CD4-positive, alpha-beta memory T cell (primary cell): ENCODE measurements around the gene PCGF3. TPM values are rescaled to one million over a fixed set of nuclear protein-coding genes. Genes with fewer than 3 reads are reported as not detected.
A peak's percentile ranks its signal among the peaks of the same experiment; 100 is the strongest.
"Not testable (repeated sequence)": the region's sequence is repeated elsewhere in the genome, so short reads cannot be mapped to it uniquely, and the experiment has no call there.

ENCODE experiments used
- CTCF ChIA-PET: fragments of 350-600 bp; sonication (Branson Sonifier 250); formaldehyde crosslinking; loops from one replicate; lab custom pipeline; 2021; ENCODE audit warnings: inconsistent platforms; ENCODE audit not compliant: partially characterized antibody; lab: Charles Lee
- POLR2A ChIA-PET: fragments of 350-600 bp; sonication (Branson Sonifier 250); formaldehyde crosslinking; loops from one replicate; lab custom pipeline; 2021; ENCODE audit not compliant: partially characterized antibody; lab: Charles Lee
- DNase-seq, 5 donors: peaks; one replicate each; pipeline versions ENCODE4 v3.0.0 to v3.0.0-alpha.2; 2020 to 2022; ENCODE audit warnings: mixed read lengths in 1 of 5
- H3K27ac ChIP-seq: one replicate; pipeline ENCODE4 v1.7.0; 2013; ENCODE audit warnings: low read depth, low read length
- H3K27me3 ChIP-seq: 2 replicates; pipeline ENCODE4 v1.7.0; 2013; ENCODE audit warnings: mild to moderate bottlenecking, low read length, moderate library complexity; ENCODE audit not compliant: insufficient read depth
- H3K36me3 ChIP-seq: 2 replicates; pipeline ENCODE4 v1.7.0; 2013; ENCODE audit warnings: mild to moderate bottlenecking, low read length, moderate library complexity; ENCODE audit not compliant: insufficient read depth
- H3K4me1 ChIP-seq: 2 replicates; pipeline ENCODE4 v1.7.0; 2013; ENCODE audit warnings: mild to moderate bottlenecking, low read length, moderate library complexity; ENCODE audit not compliant: insufficient read depth
- H3K4me3 ChIP-seq, 2 donors: one replicate each; pipeline ENCODE4 v1.7.0; 2013; ENCODE audit warnings: low read length in 2 of 2, mild to moderate bottlenecking in 1 of 2
- H3K9me3 ChIP-seq, 2 donors: one replicate each; pipeline ENCODE4 v1.7.0; 2013; ENCODE audit warnings: low read length in 2 of 2, control low read depth in 1 of 2; ENCODE audit not compliant: control insufficient read depth in 1 of 2
- H3K27ac Mint-ChIP-seq, 7 donors: one replicate each; pipeline ENCODE4 v1.8.0; 2020 to 2021; ENCODE audit warnings: mixed read lengths in 7 of 7, mild to moderate bottlenecking in 6 of 7, inconsistent platforms in 3 of 7, moderate library complexity in 3 of 7
- H3K27me3 Mint-ChIP-seq, 2 donors: one replicate each; pipeline ENCODE4 v1.8.0; 2020 to 2021; ENCODE audit warnings: mixed read lengths in 2 of 2
- H3K36me3 Mint-ChIP-seq, 2 donors: one replicate each; pipeline ENCODE4 v1.8.0; 2020 to 2021; ENCODE audit warnings: mixed read lengths in 2 of 2, inconsistent platforms in 1 of 2, mild to moderate bottlenecking in 1 of 2
- H3K4me1 Mint-ChIP-seq, 4 donors: one replicate each; pipeline ENCODE4 v1.8.0; 2020 to 2021; ENCODE audit warnings: mixed read lengths in 4 of 4, mild to moderate bottlenecking in 1 of 4
- H3K4me3 Mint-ChIP-seq, 8 donors: one replicate each; pipeline ENCODE4 v1.8.0; 2020 to 2021; ENCODE audit warnings: mixed read lengths in 8 of 8, mild to moderate bottlenecking in 7 of 8, moderate library complexity in 6 of 8, inconsistent platforms in 3 of 8
- H3K9me3 Mint-ChIP-seq, 8 donors: one replicate each; pipeline ENCODE4 v1.8.0; 2020 to 2021; ENCODE audit warnings: mixed read lengths in 8 of 8, mild to moderate bottlenecking in 5 of 8, inconsistent platforms in 3 of 8, moderate library complexity in 1 of 8
- intact Hi-C: fragments of 100-400 bp; cut with micrococcal nuclease; formaldehyde crosslinking; loops from one replicate; pipeline ENCODE4 v1.15.1; 2023
- polyA plus RNA-seq, 2 donors: library from polyadenylated mRNA; unstranded; fragments of 300-500 nt; fragmentation: Illumina TruSeq; gene quantifications; one replicate each; pipeline ENCODE4 v1.2.3, GENCODE V29; 2021
- total RNA-seq, 2 experiments: library from RNA; stranded (reverse); gene quantifications; one replicate each; pipeline ENCODE4 v1.2.3, GENCODE V29; 2021

The PCGF3 gene
- total and polyA plus RNA-seq, 4 experiments from 2014 or later: 2.9 to 73.8 (median 35.6) TPM

- Mint-ChIP-seq H3K27ac (no peak overlapping the region), H3K27me3 (peaks cover 2 to 11% of the 10 kb centered on the region in 2 donors), H3K4me1 (peaks cover 6 to 17% (median 10%) of the 10 kb centered on the region in 4 donors), H3K4me3 (no peak overlapping the region), H3K9me3 (peaks cover 0 to 3% (median 0%) of the 10 kb centered on the region in 8 donors), H3K36me3 (no peaks in the 10 kb centered on the region)
- no peaks in the 10 kb centered on the region for H3K36me3 ChIP-seq
- POLR2A ChIA-PET: no interaction called here
- no peak for DNase-seq
- no peaks in the 10 kb centered on the region for H3K9me3 ChIP-seq
- no peak overlapping the region for H3K27ac ChIP-seq
- CTCF ChIA-PET: no interaction called here
- intact Hi-C loops: no loop called here
- H3K27me3 ChIP-seq: no peaks in the 10 kb centered on the region
- H3K4me3 ChIP-seq: no peak overlapping the region
- H3K4me1 ChIP-seq: peaks cover 12% of the 10 kb centered on the region
These were observed 98.3 kb downstream of the PCGF3 start for GRCh38 chr4:803884-804283.

GRCh38 chr4:804804-805203, 99.2 kb downstream of the PCGF3 start:
- POLR2A ChIA-PET: no interaction called here

GRCh38 chr4:806979-807378, 101.3 kb downstream of the PCGF3 start:
- H3K4me3 Mint-ChIP-seq: peak overlapping the region in 1 of 8 donors; percentile 38
- H3K27me3 Mint-ChIP-seq: peaks cover 2 to 16% of the 10 kb centered on the region in 2 donors
- CTCF ChIA-PET: not testable (repeated sequence)

More at GRCh38 chr4:804804-805203, 99.2 kb downstream of the PCGF3 start:
- H3K9me3 Mint-ChIP-seq: peaks cover 0 to 3% (median 0%) of the 10 kb centered on the region in 8 donors
- H3K27me3 ChIP-seq: no peaks in the 10 kb centered on the region
- no peak overlapping the region for H3K27ac Mint-ChIP-seq
- CTCF ChIA-PET: no interaction called here
- peaks cover 3% of the 10 kb centered on the region for H3K4me1 ChIP-seq
- H3K36me3 Mint-ChIP-seq: no peaks in the 10 kb centered on the region
- H3K4me3 Mint-ChIP-seq: no peak overlapping the region
- H3K4me1 Mint-ChIP-seq: peaks cover 3 to 8% (median 4%) of the 10 kb centered on the region in 4 donors
- H3K4me3 ChIP-seq: no peak overlapping the region
- no peaks in the 10 kb centered on the region for H3K36me3 ChIP-seq
- peaks cover 2 to 11% of the 10 kb centered on the region in 2 donors for H3K27me3 Mint-ChIP-seq
- H3K9me3 ChIP-seq: no peaks in the 10 kb centered on the region
- intact Hi-C loops: no loop called here
- no peak for DNase-seq
- no peak overlapping the region for H3K27ac ChIP-seq

GRCh38 chr4:807792-808191, 102.2 kb downstream of the PCGF3 start:
- Mint-ChIP-seq H3K4me1 (peaks cover 0 to 3% (median 0%) of the 10 kb centered on the region in 4 donors), H3K27me3 (peaks cover 9 to 16% of the 10 kb centered on the region in 2 donors), H3K4me3 (no peak overlapping the region), H3K9me3 (peaks cover 0 to 3% (median 0%) of the 10 kb centered on the region in 8 donors), H3K36me3 (no peaks in the 10 kb centered on the region), H3K27ac (no peak overlapping the region)
- H3K27me3 ChIP-seq: no peaks in the 10 kb centered on the region
- no peak overlapping the region for H3K4me3 ChIP-seq
- no peaks in the 10 kb centered on the region for H3K9me3 ChIP-seq
- POLR2A ChIA-PET: no interaction called here
- no peak for DNase-seq
- CTCF ChIA-PET: no interaction called here
- no peaks in the 10 kb centered on the region for H3K4me1 ChIP-seq
- no peaks in the 10 kb centered on the region for H3K36me3 ChIP-seq
- H3K27ac ChIP-seq: no peak overlapping the region
- intact Hi-C loops: no loop called here

More at GRCh38 chr4:806979-807378, 101.3 kb downstream of the PCGF3 start:
- H3K36me3 ChIP-seq, H3K9me3 ChIP-seq, H3K36me3 Mint-ChIP-seq, intact Hi-C loops, H3K9me3 Mint-ChIP-seq, H3K27ac ChIP-seq, H3K27me3 ChIP-seq, DNase-seq, H3K27ac Mint-ChIP-seq, H3K4me1 ChIP-seq, POLR2A ChIA-PET, H3K4me1 Mint-ChIP-seq, H3K4me3 ChIP-seq: not testable (repeated sequence)

- H3K36me3 Mint-ChIP-seq: no peaks in the 10 kb centered on the region
These were observed 103.4 kb downstream of the PCGF3 start for GRCh38 chr4:808860-809570.

GRCh38 chr4:813900-814299, 108.3 kb downstream of the PCGF3 start:
- Histone ChIP-seq H3K9me3 (no peaks in the 10 kb centered on the region), H3K4me3 (no peak overlapping the region), H3K27ac (no peak overlapping the region), H3K4me1 (no peaks in the 10 kb centered on the region), H3K36me3 (no peaks in the 10 kb centered on the region), H3K27me3 (no peaks in the 10 kb centered on the region)
- DNase-seq: no peak
- Mint-ChIP-seq H3K27me3 (peaks cover 32 to 38% of the 10 kb centered on the region in 2 donors), H3K4me3 (no peak overlapping the region), H3K9me3 (no peaks in the 10 kb centered on the region), H3K27ac (no peak overlapping the region), H3K4me1 (no peaks in the 10 kb centered on the region), H3K36me3 (no peaks in the 10 kb centered on the region)
- ChIA-PET CTCF (no interaction called here), POLR2A (no interaction called here)
- intact Hi-C loops: no loop called here

More at GRCh38 chr4:808860-809570, 103.4 kb downstream of the PCGF3 start:
- no peak overlapping the region for H3K4me3 Mint-ChIP-seq
- ChIA-PET CTCF (interaction anchor here (0.5 kb wide), 1 partner anchor 53 kb away, joined by 3 read pairs; no protein-coding TSS in a partner anchor), POLR2A (no interaction called here)
- Histone ChIP-seq H3K36me3 (no peaks in the 10 kb centered on the region), H3K9me3 (no peaks in the 10 kb centered on the region), H3K27me3 (no peaks in the 10 kb centered on the region), H3K4me1 (no peaks in the 10 kb centered on the region), H3K4me3 (no peak overlapping the region), H3K27ac (no peak overlapping the region)
- intact Hi-C loops: no loop called here
- no peak for DNase-seq
- peaks cover 0 to 3% (median 0%) of the 10 kb centered on the region in 4 donors for H3K4me1 Mint-ChIP-seq
- peaks cover 21 to 23% of the 10 kb centered on the region in 2 donors for H3K27me3 Mint-ChIP-seq
- no peak overlapping the region for H3K27ac Mint-ChIP-seq
- H3K9me3 Mint-ChIP-seq: peaks cover 0 to 3% (median 0%) of the 10 kb centered on the region in 8 donors

GRCh38 chr4:814312-814850, 108.7 kb downstream of the PCGF3 start:
- POLR2A ChIA-PET: no interaction called here
- no peaks in the 10 kb centered on the region for H3K4me1 Mint-ChIP-seq
- H3K27ac ChIP-seq: no peak overlapping the region
- no peaks in the 10 kb centered on the region for H3K9me3 Mint-ChIP-seq
- H3K27ac Mint-ChIP-seq: peak overlapping the region in 1 of 7 donors; percentile 47
- no peak for DNase-seq
- peaks cover 33 to 39% of the 10 kb centered on the region in 2 donors for H3K27me3 Mint-ChIP-seq
- H3K4me1 ChIP-seq: no peaks in the 10 kb centered on the region
- H3K9me3 ChIP-seq: no peaks in the 10 kb centered on the region
- no peak overlapping the region for H3K4me3 ChIP-seq
- peak overlapping the region in 1 of 8 donors; percentile 48 for H3K4me3 Mint-ChIP-seq
- no peaks in the 10 kb centered on the region for H3K36me3 ChIP-seq
- H3K27me3 ChIP-seq: no peaks in the 10 kb centered on the region
- intact Hi-C loops: no loop called here
- CTCF ChIA-PET: no interaction called here
- no peaks in the 10 kb centered on the region for H3K36me3 Mint-ChIP-seq
